GM12865 (cell line): ENCODE results near the gene NDST1.
A peak's percentile ranks its signal among the peaks of the same experiment; 100 is the strongest.

Source experiments
- DNase-seq: peaks from one replicate; pipeline ENCODE4 v3.0.0; 2010; ENCODE audit warnings: low read depth
- H3K4me3 ChIP-seq: 2 replicates; pipeline ENCODE4 v1.5.1; 2011; ENCODE audit warnings: mild to moderate bottlenecking, low read depth, low read length, control low read depth
- TF ChIP-seq, protein P1 (sequence below): IDR thresholded peaks from 2 replicates; pipeline ENCODE4 v1.5.1; 2011; ENCODE audit warnings: low read length, control low read depth, low read depth, inconsistent platforms; ENCODE audit not compliant: insufficient read depth; ENCODE audit errors: missing control alignments

NDST1 gene

DNA sequence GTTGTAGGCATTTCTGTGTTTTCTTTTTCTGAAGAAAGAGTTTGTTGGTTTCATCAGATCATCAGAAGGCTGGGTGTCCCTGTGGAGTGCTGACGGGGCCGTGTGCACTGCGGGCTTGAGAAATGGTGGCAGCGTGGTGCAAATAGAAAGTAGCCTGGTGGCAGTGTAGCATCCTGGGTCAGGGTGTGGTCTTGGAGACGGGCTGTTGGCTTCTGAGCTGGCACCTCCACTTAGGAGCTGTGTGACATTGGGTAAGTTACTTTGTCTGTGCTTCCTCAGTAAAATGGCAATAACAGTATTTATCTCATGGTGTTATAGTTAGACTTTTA is 10.0 kb upstream of the NDST1 start:
- no peak overlapping the region for H3K4me3 ChIP-seq
- TF ChIP-seq, protein P1, sequence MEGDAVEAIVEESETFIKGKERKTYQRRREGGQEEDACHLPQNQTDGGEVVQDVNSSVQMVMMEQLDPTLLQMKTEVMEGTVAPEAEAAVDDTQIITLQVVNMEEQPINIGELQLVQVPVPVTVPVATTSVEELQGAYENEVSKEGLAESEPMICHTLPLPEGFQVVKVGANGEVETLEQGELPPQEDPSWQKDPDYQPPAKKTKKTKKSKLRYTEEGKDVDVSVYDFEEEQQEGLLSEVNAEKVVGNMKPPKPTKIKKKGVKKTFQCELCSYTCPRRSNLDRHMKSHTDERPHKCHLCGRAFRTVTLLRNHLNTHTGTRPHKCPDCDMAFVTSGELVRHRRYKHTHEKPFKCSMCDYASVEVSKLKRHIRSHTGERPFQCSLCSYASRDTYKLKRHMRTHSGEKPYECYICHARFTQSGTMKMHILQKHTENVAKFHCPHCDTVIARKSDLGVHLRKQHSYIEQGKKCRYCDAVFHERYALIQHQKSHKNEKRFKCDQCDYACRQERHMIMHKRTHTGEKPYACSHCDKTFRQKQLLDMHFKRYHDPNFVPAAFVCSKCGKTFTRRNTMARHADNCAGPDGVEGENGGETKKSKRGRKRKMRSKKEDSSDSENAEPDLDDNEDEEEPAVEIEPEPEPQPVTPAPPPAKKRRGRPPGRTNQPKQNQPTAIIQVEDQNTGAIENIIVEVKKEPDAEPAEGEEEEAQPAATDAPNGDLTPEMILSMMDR = no peak
- no peak for DNase-seq

- no peak overlapping the region for H3K4me3 ChIP-seq
- TF ChIP-seq, protein P1 = no peak
- no peak for DNase-seq
These were observed 9.4 kb upstream of the NDST1 start for GRCh38 chr5:150498501-150498900.

DNA sequence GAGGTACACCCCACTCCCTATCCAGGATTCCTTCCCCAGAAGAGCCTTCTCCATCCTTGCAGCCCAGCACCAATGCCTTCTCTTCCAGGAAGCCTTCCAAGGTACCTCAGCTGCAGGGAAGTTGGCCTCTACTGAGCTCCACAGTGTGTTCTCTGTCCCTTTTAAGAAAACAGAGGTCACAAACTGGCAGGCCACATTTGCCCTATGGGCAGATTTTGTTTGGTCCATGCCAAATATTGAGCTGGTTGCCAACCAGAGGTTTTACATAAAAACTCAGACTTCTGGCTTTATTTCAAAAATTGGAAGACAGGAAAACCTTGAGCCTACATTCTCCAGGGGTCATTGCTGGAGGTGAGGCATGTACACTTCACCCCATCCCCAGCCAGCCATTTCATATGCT is 9.0 kb upstream of the NDST1 start:
- H3K4me3 ChIP-seq = no peak overlapping the region
- no peak for DNase-seq
- TF ChIP-seq, protein P1 = no peak

DNA sequence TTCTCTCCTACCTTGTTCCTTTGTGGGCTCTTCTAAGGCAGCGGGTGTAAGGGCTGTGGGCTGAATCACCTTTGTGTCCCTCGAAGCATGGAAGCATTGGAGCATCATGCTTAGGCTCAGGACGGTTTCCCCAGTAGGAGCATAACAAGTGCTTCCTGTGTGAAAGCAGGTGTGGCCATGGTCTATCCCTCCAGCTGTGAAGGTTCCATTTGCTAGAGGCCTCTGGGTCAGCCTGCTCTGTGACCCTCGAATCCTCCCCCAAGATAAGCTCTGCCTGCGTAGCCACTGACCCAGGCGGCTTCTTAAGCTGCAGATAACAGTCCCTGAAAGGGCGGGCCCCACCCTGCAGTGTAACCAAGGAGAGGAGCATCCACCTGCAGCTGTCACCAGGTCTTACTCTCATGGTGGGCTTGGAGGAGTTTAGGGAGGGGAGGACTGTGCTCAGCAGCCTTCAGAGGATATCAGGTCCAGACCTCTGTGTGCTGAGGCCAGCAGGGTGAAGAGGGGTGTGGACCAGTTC is 8.4 kb upstream of the NDST1 start:
- H3K4me3 ChIP-seq = no peak overlapping the region
- TF ChIP-seq, protein P1 = no peak
- DNase-seq = peak; percentile 23

- TF ChIP-seq, protein P1 = no peak
- DNase-seq = no peak
- H3K4me3 ChIP-seq = no peak overlapping the region
These were observed 7.5 kb upstream of the NDST1 start for GRCh38 chr5:150500328-150500841.

DNA sequence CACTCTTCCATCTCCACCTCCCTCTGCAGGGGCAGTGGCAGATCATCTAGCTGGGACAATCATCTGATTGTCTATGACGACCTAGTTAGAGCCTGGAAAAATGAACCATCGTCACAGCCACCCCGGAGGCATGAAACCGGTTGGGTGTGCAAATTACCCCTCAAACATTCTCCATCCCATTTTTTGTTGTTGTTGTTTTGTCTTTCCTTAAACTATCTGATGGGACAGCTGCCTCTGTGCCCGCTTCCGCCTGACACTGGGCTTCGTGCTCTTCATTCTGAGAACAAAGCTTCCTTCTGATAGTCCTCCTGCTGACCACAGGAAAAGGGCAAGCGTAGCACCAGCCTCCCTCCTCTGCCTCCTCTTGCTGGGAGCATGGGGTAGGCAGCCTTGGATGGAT is 7.0 kb upstream of the NDST1 start:
- no peak for DNase-seq
- H3K4me3 ChIP-seq = no peak overlapping the region
- TF ChIP-seq, protein P1 = no peak

DNA sequence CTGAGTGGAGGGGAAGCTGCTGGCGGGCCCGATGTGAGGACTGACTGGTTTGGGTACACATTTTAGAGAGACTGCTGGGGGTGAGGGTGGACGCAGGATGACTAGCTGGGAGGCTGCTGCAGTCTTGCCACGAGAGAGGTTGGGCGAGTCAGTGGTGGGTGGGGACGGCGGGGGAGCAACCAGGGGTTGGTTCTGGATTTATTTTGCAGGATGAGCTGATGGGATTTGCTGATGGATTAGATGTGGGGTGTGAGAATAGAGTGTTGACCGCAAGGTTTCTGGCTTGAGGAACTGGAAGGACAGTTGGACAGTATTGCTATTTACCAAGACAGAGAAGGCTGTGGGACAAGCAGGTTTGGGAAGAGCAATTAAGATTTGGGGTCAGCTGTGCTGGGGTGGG is 5.8 kb upstream of the NDST1 start:
- no peak overlapping the region for H3K4me3 ChIP-seq
- DNase-seq = no peak
- TF ChIP-seq, protein P1 = no peak
